H1 (cell line): ENCODE data around the gene F2RL2. TPM values are rescaled to one million over a fixed set of nuclear protein-coding genes. Genes with fewer than 3 reads are reported as not detected.

ENCODE experiments used
- CTCF ChIA-PET: fragments of 300-600 bp; sonication (Branson Sonifier 250); formaldehyde crosslinking; loops from one replicate; lab custom pipeline; 2021; ENCODE audit not compliant: partially characterized antibody; lab: Charles Lee
- POLR2A ChIA-PET: fragments of 300-600 bp; sonication (Branson Sonifier 250); formaldehyde crosslinking; loops from one replicate; lab custom pipeline; 2021; ENCODE audit warnings: inconsistent platforms; ENCODE audit not compliant: partially characterized antibody; lab: Charles Lee
- DNase-seq, 2 experiments: peaks; one replicate each; pipeline versions ENCODE4 v3.0.0 to v3.0.0-alpha.2; 2010 to 2022; ENCODE audit warnings: low spot score in 2 of 2, low read depth in 1 of 2, mixed read lengths in 1 of 2
- FAIRE-seq: peaks from 2 replicates; lab custom pipeline; 2011; peaks lifted over from hg19 to GRCh38; lab: Jason Lieb, UNC
- H2AFZ ChIP-seq: 2 replicates; pipeline ENCODE4 v1.8.1; 2012; ENCODE audit warnings: low read length, inconsistent platforms
- H2AK5ac ChIP-seq: 2 replicates; pipeline ENCODE4 v1.6.1; 2013; ENCODE audit warnings: low read depth, low read length
- H2BK120ac ChIP-seq: replicated peaks from 2 replicates; pipeline ENCODE3; 2013; ENCODE audit warnings: low read depth, low read length, inconsistent platforms
- H2BK12ac ChIP-seq: 2 replicates; pipeline ENCODE4 v1.6.1; 2013; ENCODE audit warnings: low read depth, low read length
- H2BK15ac ChIP-seq: 2 replicates; pipeline ENCODE4 v1.6.1; 2013; ENCODE audit warnings: low read length
- H2BK20ac ChIP-seq: 2 replicates; pipeline ENCODE4 v1.6.1; 2013; ENCODE audit warnings: low read length
- H2BK5ac ChIP-seq: 2 replicates; pipeline ENCODE4 v1.6.1; 2013; ENCODE audit warnings: low read depth, low read length
- H3K14ac ChIP-seq: 2 replicates; pipeline ENCODE4 v1.6.1; 2013; ENCODE audit warnings: inconsistent platforms; ENCODE audit not compliant: insufficient read length
- H3K18ac ChIP-seq: 2 replicates; pipeline ENCODE4 v1.6.1; 2013; ENCODE audit warnings: low read length; ENCODE audit errors: extremely low read depth
- H3K23ac ChIP-seq: 2 replicates; pipeline ENCODE4 v1.6.1; 2013; ENCODE audit warnings: inconsistent platforms; ENCODE audit not compliant: insufficient read length
- H3K23me2 ChIP-seq: 2 replicates; pipeline ENCODE4 v1.6.1; 2013; ENCODE audit warnings: low read depth, low read length
- H3K27ac ChIP-seq: 2 replicates; pipeline ENCODE4 v1.6.1; 2011; ENCODE audit warnings: low read depth, low read length, inconsistent platforms
- H3K27me3 ChIP-seq, 4 experiments: replicated peaks in 1 of 4; 1 replicate in 1 of 4; 2 replicates in 3 of 4; pipeline versions ENCODE4 v1.6.1 to v1.8.1; 2011 to 2013; ENCODE audit warnings: low read length in 3 of 4, mild to moderate bottlenecking in 3 of 4, inconsistent platforms in 2 of 4, mixed read lengths in 2 of 4, moderate library complexity in 1 of 4; ENCODE audit not compliant: control insufficient read depth in 3 of 4, insufficient read depth in 3 of 4; ENCODE audit errors: extremely low read depth in 1 of 4
- H3K36me3 ChIP-seq, 4 experiments: 2 replicates each; pipeline versions ENCODE4 v1.6.1 to v1.8.1; 2011 to 2013; ENCODE audit warnings: mild to moderate bottlenecking in 4 of 4, low read length in 3 of 4, moderate library complexity in 2 of 4, control low read depth in 1 of 4, inconsistent platforms in 1 of 4; ENCODE audit not compliant: insufficient read depth in 4 of 4, control insufficient read depth in 2 of 4
- H3K4ac ChIP-seq: replicated peaks from 2 replicates; pipeline ENCODE3; 2013; ENCODE audit warnings: low read length, low read depth, mixed read lengths, inconsistent platforms; ENCODE audit not compliant: insufficient read length
- H3K4me1 ChIP-seq, 4 experiments: replicated peaks in 1 of 4; 1 replicate in 1 of 4; 2 replicates in 3 of 4; pipeline versions ENCODE4 v1.6.1 to v1.8.1; 2011 to 2013; ENCODE audit warnings: low read length in 3 of 4, inconsistent platforms in 2 of 4, mixed read lengths in 1 of 4; ENCODE audit not compliant: insufficient read depth in 4 of 4, control insufficient read depth in 3 of 4
- H3K4me2 ChIP-seq, 2 experiments: 2 replicates each; pipeline versions ENCODE4 v1.6.1 to v1.8.1; 2011 to 2013; ENCODE audit warnings: low read depth in 2 of 2, low read length in 2 of 2, control low read depth in 1 of 2, inconsistent platforms in 1 of 2, mild to moderate bottlenecking in 1 of 2; ENCODE audit not compliant: insufficient read depth in 1 of 2
- H3K4me3 ChIP-seq, 4 experiments: fragments of 200-600, 300-600 bp in 1 of 4; sonication (generic), shearing (Covaris generic), sonication (Bioruptor Twin) in 1 of 4; 2 replicates each; pipeline versions ENCODE4 v1.5.1 to v1.8.1; 2011 to 2016; ENCODE audit warnings: low read length in 4 of 4, low read depth in 3 of 4, control low read depth in 2 of 4, inconsistent platforms in 2 of 4, mild to moderate bottlenecking in 2 of 4, mixed read lengths in 1 of 4, moderate library complexity in 1 of 4; ENCODE audit not compliant: insufficient read depth in 2 of 4; ENCODE audit errors: extremely low read depth in 1 of 4
- H3K56ac ChIP-seq: replicated peaks from 2 replicates; pipeline ENCODE3; 2013; ENCODE audit warnings: low read depth, mild to moderate bottlenecking, mixed read lengths, low read length, inconsistent platforms; ENCODE audit not compliant: insufficient read length
- H3K79me1 ChIP-seq: 2 replicates; pipeline ENCODE4 v1.6.1; 2013; ENCODE audit warnings: low read depth, low read length, control low read depth
- H3K79me2 ChIP-seq, 2 experiments: 2 replicates each; pipeline versions ENCODE4 v1.6.1 to v1.8.1; 2012 to 2013; ENCODE audit warnings: low read length in 2 of 2, mild to moderate bottlenecking in 2 of 2, inconsistent platforms in 1 of 2; ENCODE audit not compliant: insufficient read depth in 2 of 2, control insufficient read depth in 1 of 2
- H3K9ac ChIP-seq, 4 experiments: replicated peaks in 1 of 4; 1 replicate in 1 of 4; 2 replicates in 3 of 4; pipeline versions ENCODE4 v1.6.1 to v1.8.1; 2011 to 2013; ENCODE audit warnings: low read depth in 3 of 4, low read length in 3 of 4, control low read depth in 2 of 4, mild to moderate bottlenecking in 2 of 4, moderate library complexity in 2 of 4, inconsistent platforms in 1 of 4; ENCODE audit errors: extremely low read depth in 1 of 4
- H3K9me3 ChIP-seq, 2 experiments: 2 replicates each; pipeline versions ENCODE4 v1.6.1 to v1.8.1; 2012 to 2013; ENCODE audit warnings: mild to moderate bottlenecking in 2 of 2, moderate library complexity in 2 of 2, control low read depth in 1 of 2, inconsistent platforms in 1 of 2, low read depth in 1 of 2, low read length in 1 of 2, mixed read lengths in 1 of 2; ENCODE audit not compliant: insufficient read depth in 2 of 2
- H4K20me1 ChIP-seq, 2 experiments: replicated peaks in 1 of 2; 2 replicates each; pipeline versions ENCODE3 to v1.8.1; 2011 to 2013; ENCODE audit warnings: inconsistent platforms in 2 of 2, low read length in 2 of 2, mild to moderate bottlenecking in 1 of 2; ENCODE audit not compliant: insufficient read depth in 2 of 2, control insufficient read depth in 1 of 2
- H4K5ac ChIP-seq: 2 replicates; pipeline ENCODE4 v1.6.1; 2013; ENCODE audit warnings: low read length, low read depth, mixed read lengths, inconsistent platforms; ENCODE audit not compliant: insufficient read length
- H4K8ac ChIP-seq: 2 replicates; pipeline ENCODE4 v1.8.0; 2013; ENCODE audit warnings: mild to moderate bottlenecking, moderate library complexity, low read length, inconsistent platforms; ENCODE audit not compliant: insufficient read depth; ENCODE audit errors: extremely low read depth
- H4K91ac ChIP-seq: replicated peaks from 2 replicates; pipeline ENCODE3; 2013; ENCODE audit warnings: low read length, mixed read lengths, inconsistent platforms; ENCODE audit not compliant: insufficient read length
- HDAC2 ChIP-seq, 2 experiments: fragments of 300-600 bp in 1 of 2; sonication (generic) in 1 of 2; IDR thresholded peaks; 2 replicates each; pipeline ENCODE4 v1.6.1; 2011 to 2012; ENCODE audit warnings: low read depth in 2 of 2, low read length in 2 of 2, mild to moderate bottlenecking in 2 of 2, moderate library complexity in 2 of 2, borderline replicate concordance in 1 of 2, inconsistent platforms in 1 of 2
- JUN ChIP-seq: IDR thresholded peaks from 2 replicates; pipeline ENCODE4 v1.6.1; 2011; ENCODE audit warnings: low read depth, mild to moderate bottlenecking, improper control_type of control experiment, low read length
- KDM5A ChIP-seq: fragments of 200-600 bp; IDR thresholded peaks from 2 replicates; pipeline ENCODE4 v1.7.1; 2012; ENCODE audit warnings: mild to moderate bottlenecking, low read length, inconsistent platforms, mixed read lengths
- POLR2A ChIP-seq, 2 experiments: IDR thresholded peaks; 1 replicate in 1 of 2; 2 replicates in 1 of 2; pipeline ENCODE4 v1.6.1; 2011; ENCODE audit warnings: low read depth in 2 of 2, low read length in 2 of 2, mild to moderate bottlenecking in 2 of 2; ENCODE audit errors: control extremely low read depth in 1 of 2
- RFX5 ChIP-seq: IDR thresholded peaks from 2 replicates; pipeline ENCODE4 v1.6.1; 2011; ENCODE audit warnings: low read depth, low read length, improper control_type of control experiment, borderline replicate concordance
- RNF2 ChIP-seq: fragments of 200-900, 300-1000 bp; sonication (generic); IDR thresholded peaks from 2 replicates; pipeline ENCODE4 v1.7.1; 2016; ENCODE audit warnings: borderline replicate concordance, low read depth, mild to moderate bottlenecking, antibody characterized with exemption, low read length; ENCODE audit not compliant: poor library complexity, severe bottlenecking; ENCODE audit errors: missing control alignments
- SIN3A ChIP-seq, 2 experiments: IDR thresholded peaks in 1 of 2; conservative IDR thresholded peaks in 1 of 2; 2 replicates each; pipeline ENCODE4 v1.6.1; 2011 to 2012; ENCODE audit warnings: low read length in 2 of 2, improper control_type of control experiment in 1 of 2, low read depth in 1 of 2, mild to moderate bottlenecking in 1 of 2
- SUZ12 ChIP-seq: fragments of 200-600 bp; sonication (generic); IDR thresholded peaks from 2 replicates; pipeline ENCODE4 v1.6.1; 2012; ENCODE audit warnings: mild to moderate bottlenecking, inconsistent platforms, low read length, moderate library complexity, mixed read lengths
- WGBS, 2 experiments: shearing (Covaris generic) in 1 of 2; methylation state at CpG; one replicate each; pipeline versions ENCODE4 v1.1.6 to v1.1.7; 2013 to 2015; ENCODE audit warnings: low lambda C conversion rate in 2 of 2, mixed read lengths in 2 of 2, inconsistent platforms in 1 of 2, low coverage in 1 of 2, missing lambda C conversion rate in 1 of 2; ENCODE audit not compliant: insufficient replicate concordance in 2 of 2, insufficient coverage in 1 of 2, insufficient read length in 1 of 2; ENCODE audit errors: extremely low coverage in 1 of 2, missing lambda C conversion rate in 1 of 2; 5-methylcytosine and 5-hydroxymethylcytosine counted together
- polyA plus RNA-seq, 7 experiments: library from polyadenylated mRNA; depleted of rRNA in 3 of 7; stranded (reverse) in 5 of 7; unstranded in 2 of 7; fragments of >200 nt in 5 of 7; fragments of 200-250 nt in 2 of 7; gene quantifications; 1 replicate in 5 of 7; 2 replicates in 1 of 7; 4 replicates in 1 of 7; pipeline versions ENCODE4 v1.2.1 to v1.2.3, GENCODE V29; 2011 to 2013; ENCODE audit warnings: missing spikeins in 2 of 7, mixed read lengths in 2 of 7
- total RNA-seq: library from RNA; stranded (reverse); fragmentation: NEBNext Ultra II Directional; extraction: Animal tissue kit (Norgen Biotek cat#: 25700); gene quantifications from 2 replicates; pipeline ENCODE4 v1.2.1, GENCODE V29; 2021
- TF ChIP-seq, protein P1 (sequence below), 3 experiments: IDR thresholded peaks; 1 replicate in 2 of 3; 2 replicates in 1 of 3; pipeline versions ENCODE4 v1.5.1 to v1.6.1; 2011; ENCODE audit warnings: low read length in 3 of 3, mild to moderate bottlenecking in 3 of 3, inconsistent platforms in 2 of 3, low read depth in 1 of 3, moderate library complexity in 1 of 3; ENCODE audit not compliant: insufficient read depth in 1 of 3; ENCODE audit errors: control extremely low read depth in 1 of 3
- TF ChIP-seq, protein P2 (sequence below): IDR thresholded peaks from 2 replicates; pipeline ENCODE4 v1.6.1; 2011; ENCODE audit warnings: low read depth, mild to moderate bottlenecking, low read length; ENCODE audit not compliant: insufficient read depth

The F2RL2 gene
- total and polyA plus RNA-seq, 2 of the 8 experiments (the other 6 are each of a cell fraction or from before 2014, with no cell fraction given), result 0.03 to 0.07 TPM

- no peak overlapping the region for H4K91ac ChIP-seq
- H2BK5ac ChIP-seq, result no peak overlapping the region
- no peak overlapping the region for H3K56ac ChIP-seq
- no peak overlapping the region for H2AFZ ChIP-seq
- H4K20me1 ChIP-seq, result no peaks in the 10 kb centered on the region
- ChIA-PET POLR2A (no interaction called here), CTCF (interaction anchor here (0.6 to 6.4 kb wide), 5 partner anchors 12 to 513 kb away, joined by 3 to 72 read pairs (median 3); no protein-coding TSS in a partner anchor)
- no peak overlapping the region for H3K4me2 ChIP-seq
- no peak overlapping the region for H3K23ac ChIP-seq
- no peak for DNase-seq
- H3K9ac ChIP-seq, result peak overlapping the region in 1 of 4 experiments; percentile 37; a peak in 1 of 7 replicates
- no peak overlapping the region for H2BK20ac ChIP-seq
- H3K4ac ChIP-seq, result no peak overlapping the region
- H2AK5ac ChIP-seq, result no peak overlapping the region
- H2BK120ac ChIP-seq, result no peak overlapping the region
- H3K27ac ChIP-seq, result no peak overlapping the region
- H4K8ac ChIP-seq, result no peak overlapping the region
- peaks cover 0 to 5% (median 2%) of the 10 kb centered on the region in 4 experiments; a peak in 3 of 8 replicates for H3K36me3 ChIP-seq
- H3K4me3 ChIP-seq, result no peak overlapping the region
- H3K23me2 ChIP-seq, result no peaks in the 10 kb centered on the region
- no peak overlapping the region for H2BK15ac ChIP-seq
- H3K27me3 ChIP-seq, result no peaks in the 10 kb centered on the region
- WGBS, 2 experiments, result 94% methylated on average over 2 of the region's 2 CpGs; no CpG with 5 or more reads in 1 of the 2 experiments
- no peak overlapping the region for H2BK12ac ChIP-seq
- no peaks in the 10 kb centered on the region for H3K4me1 ChIP-seq
- H3K79me1 ChIP-seq, result no peaks in the 10 kb centered on the region
- no peak overlapping the region for H4K5ac ChIP-seq
- H3K18ac ChIP-seq, result no peak overlapping the region
- no peaks in the 10 kb centered on the region for H3K79me2 ChIP-seq
- no peaks in the 10 kb centered on the region for H3K9me3 ChIP-seq
- FAIRE-seq, result no peak
- H3K14ac ChIP-seq, result no peak overlapping the region
- TF ChIP-seq SUZ12 (no peak), SIN3A (conservative IDR thresholded peaks at IDR 0.05 in 1 of 2, IDR thresholded peaks at IDR 0.05 in 1 of 2; ENCODE audit: low read depth in 1 of 2, low read length in 2 of 2) (no peak), JUN (no peak), RNF2 (no peak), HDAC2 (IDR thresholded peaks at IDR 0.05; ENCODE audit: borderline replicate concordance in 1 of 2, low read depth in 2 of 2, low read length in 2 of 2) (no peak), KDM5A (no peak), RFX5 (no peak), POLR2A (IDR thresholded peaks at IDR 0.05; ENCODE audit: control extremely low read depth in 1 of 2, low read depth in 2 of 2, low read length in 2 of 2) (no peak)
- TF ChIP-seq, protein P1, sequence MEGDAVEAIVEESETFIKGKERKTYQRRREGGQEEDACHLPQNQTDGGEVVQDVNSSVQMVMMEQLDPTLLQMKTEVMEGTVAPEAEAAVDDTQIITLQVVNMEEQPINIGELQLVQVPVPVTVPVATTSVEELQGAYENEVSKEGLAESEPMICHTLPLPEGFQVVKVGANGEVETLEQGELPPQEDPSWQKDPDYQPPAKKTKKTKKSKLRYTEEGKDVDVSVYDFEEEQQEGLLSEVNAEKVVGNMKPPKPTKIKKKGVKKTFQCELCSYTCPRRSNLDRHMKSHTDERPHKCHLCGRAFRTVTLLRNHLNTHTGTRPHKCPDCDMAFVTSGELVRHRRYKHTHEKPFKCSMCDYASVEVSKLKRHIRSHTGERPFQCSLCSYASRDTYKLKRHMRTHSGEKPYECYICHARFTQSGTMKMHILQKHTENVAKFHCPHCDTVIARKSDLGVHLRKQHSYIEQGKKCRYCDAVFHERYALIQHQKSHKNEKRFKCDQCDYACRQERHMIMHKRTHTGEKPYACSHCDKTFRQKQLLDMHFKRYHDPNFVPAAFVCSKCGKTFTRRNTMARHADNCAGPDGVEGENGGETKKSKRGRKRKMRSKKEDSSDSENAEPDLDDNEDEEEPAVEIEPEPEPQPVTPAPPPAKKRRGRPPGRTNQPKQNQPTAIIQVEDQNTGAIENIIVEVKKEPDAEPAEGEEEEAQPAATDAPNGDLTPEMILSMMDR (IDR thresholded peaks at IDR 0.05; ENCODE audit: control extremely low read depth in 1 of 3, insufficient read depth in 1 of 3, low read depth in 1 of 3, low read length in 3 of 3), result no peak
- TF ChIP-seq, protein P2, sequence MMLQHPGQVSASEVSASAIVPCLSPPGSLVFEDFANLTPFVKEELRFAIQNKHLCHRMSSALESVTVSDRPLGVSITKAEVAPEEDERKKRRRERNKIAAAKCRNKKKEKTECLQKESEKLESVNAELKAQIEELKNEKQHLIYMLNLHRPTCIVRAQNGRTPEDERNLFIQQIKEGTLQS, result no peak
These were observed 24.7 kb downstream of the F2RL2 start for GRCh38 chr5:76598531-76598930.
